Panc1 (cell line): ENCODE data around the gene NUBP1.

Experiments
- POLR2AphosphoS5 ChIP-seq: IDR thresholded peaks from 2 replicates; pipeline ENCODE4 v1.6.1; 2012; ENCODE audit warnings: mild to moderate bottlenecking, low read depth, low read length, moderate library complexity
- SIN3A ChIP-seq: IDR thresholded peaks from 2 replicates; pipeline ENCODE4 v1.6.1; 2012; ENCODE audit warnings: low read depth, mild to moderate bottlenecking, low read length, moderate library complexity, borderline replicate concordance; ENCODE audit not compliant: insufficient read depth
- TF ChIP-seq, protein P1 (sequence below): fragments of 450-650 bp; IDR thresholded peaks from 2 replicates; pipeline ENCODE4 v1.5.1; 2017; ENCODE audit warnings: mild to moderate bottlenecking
- TF ChIP-seq, protein P2 (sequence below), 2 experiments: IDR thresholded peaks; 2 replicates each; pipeline ENCODE4 v1.6.1; 2011 to 2012; ENCODE audit warnings: low read depth in 2 of 2, control low read depth in 1 of 2, low read length in 1 of 2, mild to moderate bottlenecking in 1 of 2, moderate library complexity in 1 of 2; ENCODE audit not compliant: insufficient read depth in 1 of 2

DNA sequence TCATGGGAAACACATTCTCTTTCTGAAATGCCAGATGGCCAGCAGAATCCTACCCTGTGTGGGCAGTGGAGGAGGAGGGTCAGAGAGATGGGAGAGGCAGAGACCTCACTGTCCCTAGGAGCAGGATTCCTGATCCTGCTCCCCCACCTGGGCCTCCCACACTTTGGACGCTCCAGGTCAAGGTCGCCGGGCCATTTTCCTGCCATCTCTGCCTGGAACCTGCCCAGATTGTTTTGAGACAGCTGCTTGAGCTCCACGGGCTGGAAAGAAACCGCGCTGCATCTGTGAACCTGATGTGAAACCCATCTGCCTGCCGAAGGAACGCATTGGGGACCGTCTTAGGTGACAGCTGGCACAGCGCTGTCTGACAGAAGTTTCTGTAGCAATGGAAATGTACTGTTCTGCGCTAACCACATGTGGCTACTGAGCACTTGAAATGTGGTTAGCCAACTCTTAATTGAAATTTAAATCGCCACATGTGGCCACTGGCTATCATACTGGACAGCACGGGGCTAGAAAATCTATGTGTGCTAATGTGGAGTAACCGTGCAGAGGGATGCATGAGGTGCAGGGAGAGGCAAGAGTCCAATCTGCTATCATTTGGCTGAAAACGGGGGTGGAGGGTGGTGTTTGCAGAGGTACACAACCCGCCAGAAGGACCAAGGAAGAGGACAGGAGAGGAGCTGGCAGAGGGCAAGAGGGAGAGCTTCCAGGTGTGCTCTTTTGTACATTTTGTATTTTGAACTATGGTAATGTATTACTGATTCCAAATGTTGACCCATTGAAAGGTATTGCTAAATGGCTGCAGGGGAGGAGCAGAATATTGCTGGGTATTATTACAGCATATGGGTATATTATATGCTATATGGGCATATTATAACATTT, 15.4 kb upstream of the NUBP1 start:
- TF ChIP-seq, protein P1, sequence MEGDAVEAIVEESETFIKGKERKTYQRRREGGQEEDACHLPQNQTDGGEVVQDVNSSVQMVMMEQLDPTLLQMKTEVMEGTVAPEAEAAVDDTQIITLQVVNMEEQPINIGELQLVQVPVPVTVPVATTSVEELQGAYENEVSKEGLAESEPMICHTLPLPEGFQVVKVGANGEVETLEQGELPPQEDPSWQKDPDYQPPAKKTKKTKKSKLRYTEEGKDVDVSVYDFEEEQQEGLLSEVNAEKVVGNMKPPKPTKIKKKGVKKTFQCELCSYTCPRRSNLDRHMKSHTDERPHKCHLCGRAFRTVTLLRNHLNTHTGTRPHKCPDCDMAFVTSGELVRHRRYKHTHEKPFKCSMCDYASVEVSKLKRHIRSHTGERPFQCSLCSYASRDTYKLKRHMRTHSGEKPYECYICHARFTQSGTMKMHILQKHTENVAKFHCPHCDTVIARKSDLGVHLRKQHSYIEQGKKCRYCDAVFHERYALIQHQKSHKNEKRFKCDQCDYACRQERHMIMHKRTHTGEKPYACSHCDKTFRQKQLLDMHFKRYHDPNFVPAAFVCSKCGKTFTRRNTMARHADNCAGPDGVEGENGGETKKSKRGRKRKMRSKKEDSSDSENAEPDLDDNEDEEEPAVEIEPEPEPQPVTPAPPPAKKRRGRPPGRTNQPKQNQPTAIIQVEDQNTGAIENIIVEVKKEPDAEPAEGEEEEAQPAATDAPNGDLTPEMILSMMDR, result no peak
- no peak for TF ChIP-seq POLR2AphosphoS5
- no peak for TF ChIP-seq SIN3A
- TF ChIP-seq, protein P2, sequence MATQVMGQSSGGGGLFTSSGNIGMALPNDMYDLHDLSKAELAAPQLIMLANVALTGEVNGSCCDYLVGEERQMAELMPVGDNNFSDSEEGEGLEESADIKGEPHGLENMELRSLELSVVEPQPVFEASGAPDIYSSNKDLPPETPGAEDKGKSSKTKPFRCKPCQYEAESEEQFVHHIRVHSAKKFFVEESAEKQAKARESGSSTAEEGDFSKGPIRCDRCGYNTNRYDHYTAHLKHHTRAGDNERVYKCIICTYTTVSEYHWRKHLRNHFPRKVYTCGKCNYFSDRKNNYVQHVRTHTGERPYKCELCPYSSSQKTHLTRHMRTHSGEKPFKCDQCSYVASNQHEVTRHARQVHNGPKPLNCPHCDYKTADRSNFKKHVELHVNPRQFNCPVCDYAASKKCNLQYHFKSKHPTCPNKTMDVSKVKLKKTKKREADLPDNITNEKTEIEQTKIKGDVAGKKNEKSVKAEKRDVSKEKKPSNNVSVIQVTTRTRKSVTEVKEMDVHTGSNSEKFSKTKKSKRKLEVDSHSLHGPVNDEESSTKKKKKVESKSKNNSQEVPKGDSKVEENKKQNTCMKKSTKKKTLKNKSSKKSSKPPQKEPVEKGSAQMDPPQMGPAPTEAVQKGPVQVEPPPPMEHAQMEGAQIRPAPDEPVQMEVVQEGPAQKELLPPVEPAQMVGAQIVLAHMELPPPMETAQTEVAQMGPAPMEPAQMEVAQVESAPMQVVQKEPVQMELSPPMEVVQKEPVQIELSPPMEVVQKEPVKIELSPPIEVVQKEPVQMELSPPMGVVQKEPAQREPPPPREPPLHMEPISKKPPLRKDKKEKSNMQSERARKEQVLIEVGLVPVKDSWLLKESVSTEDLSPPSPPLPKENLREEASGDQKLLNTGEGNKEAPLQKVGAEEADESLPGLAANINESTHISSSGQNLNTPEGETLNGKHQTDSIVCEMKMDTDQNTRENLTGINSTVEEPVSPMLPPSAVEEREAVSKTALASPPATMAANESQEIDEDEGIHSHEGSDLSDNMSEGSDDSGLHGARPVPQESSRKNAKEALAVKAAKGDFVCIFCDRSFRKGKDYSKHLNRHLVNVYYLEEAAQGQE (IDR thresholded peaks at IDR 0.05; ENCODE audit: insufficient read depth in 1 of 2, low read depth in 2 of 2, low read length in 1 of 2), result no peak
